RWPE2 (cell line): ENCODE measurements around the gene CEMIP.

Experiments used
- ATAC-seq: fragments of 200-7000 bp; cut with Tn5 transposase; 3 replicates; pipeline ENCODE4 v1.9.1; 2021; ENCODE audit warnings: low read depth
- DNase-seq: peaks from one replicate; pipeline ENCODE4 v3.0.0-alpha.2; 2020; ENCODE audit warnings: low spot score
- H3K27ac ChIP-seq: fragments of 450-650 bp; 2 replicates; pipeline ENCODE4 v1.5.1; 2017; ENCODE audit warnings: mild to moderate bottlenecking; ENCODE audit not compliant: poor library complexity, severe bottlenecking
- H3K27me3 ChIP-seq: fragments of 250-450 bp; sonication (Bioruptor Pico); 2 replicates; pipeline ENCODE4 v1.5.1; 2021; ENCODE audit warnings: mild to moderate bottlenecking, moderate library complexity; ENCODE audit not compliant: insufficient read depth, poor library complexity, severe bottlenecking
- H3K36me3 ChIP-seq: fragments of 250-450 bp; sonication (Bioruptor Pico); 2 replicates; pipeline ENCODE4 v1.5.1; 2020; ENCODE audit warnings: low read depth, mild to moderate bottlenecking, moderate library complexity
- H3K4me1 ChIP-seq: fragments of 250-450 bp; sonication (Bioruptor Pico); 2 replicates; pipeline ENCODE4 v1.5.1; 2021; ENCODE audit warnings: mild to moderate bottlenecking, moderate library complexity; ENCODE audit not compliant: insufficient read depth, poor library complexity, severe bottlenecking
- H3K4me3 ChIP-seq: fragments of 250-450 bp; sonication (Bioruptor Pico); 2 replicates; pipeline ENCODE4 v1.5.1; 2021; ENCODE audit warnings: mild to moderate bottlenecking, moderate library complexity; ENCODE audit not compliant: severe bottlenecking
- H3K9me3 ChIP-seq: fragments of 250-450 bp; sonication (Bioruptor Pico); 2 replicates; pipeline ENCODE4 v1.5.1; 2021; ENCODE audit warnings: mild to moderate bottlenecking, moderate library complexity; ENCODE audit not compliant: severe bottlenecking
- TF ChIP-seq, protein P1 (sequence below): fragments of 450-650 bp; IDR thresholded peaks from one replicate; pipeline ENCODE4 v1.5.1; 2017; ENCODE audit warnings: mild to moderate bottlenecking, moderate library complexity; ENCODE audit not compliant: poor library complexity, severe bottlenecking

Gene CEMIP

DNA sequence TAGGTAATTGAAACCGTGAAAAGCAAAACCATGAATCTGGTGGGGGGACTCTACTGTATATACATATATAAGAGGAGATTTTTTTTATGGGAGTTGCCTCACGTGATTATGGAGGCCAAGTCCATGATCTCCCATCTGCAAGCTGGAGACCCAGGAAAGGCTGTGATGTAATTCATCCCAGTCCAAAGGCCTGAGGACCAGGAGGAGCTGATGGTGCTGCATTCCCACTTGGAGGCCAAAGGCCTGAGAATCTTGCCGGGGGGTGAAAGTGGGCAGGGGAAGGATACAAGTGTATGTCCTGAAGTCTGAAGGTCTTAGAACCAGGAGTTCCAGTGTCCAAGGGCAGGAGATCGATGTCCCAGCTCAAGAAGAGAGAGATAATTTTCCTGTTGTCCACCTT, 37.1 kb upstream of the CEMIP start:
- Histone ChIP-seq H3K4me3 (no peak overlapping the region), H3K36me3 (peaks cover 4% of the 10 kb centered on the region; the same call in 1 of the 2 replicates), H3K9me3 (no peaks in the 10 kb centered on the region), H3K4me1 (peaks cover 17% of the 10 kb centered on the region), H3K27me3 (no peaks in the 10 kb centered on the region), H3K27ac (no peak overlapping the region)
- ATAC-seq (no peak), DNase-seq (no peak)
- TF ChIP-seq, protein P1, sequence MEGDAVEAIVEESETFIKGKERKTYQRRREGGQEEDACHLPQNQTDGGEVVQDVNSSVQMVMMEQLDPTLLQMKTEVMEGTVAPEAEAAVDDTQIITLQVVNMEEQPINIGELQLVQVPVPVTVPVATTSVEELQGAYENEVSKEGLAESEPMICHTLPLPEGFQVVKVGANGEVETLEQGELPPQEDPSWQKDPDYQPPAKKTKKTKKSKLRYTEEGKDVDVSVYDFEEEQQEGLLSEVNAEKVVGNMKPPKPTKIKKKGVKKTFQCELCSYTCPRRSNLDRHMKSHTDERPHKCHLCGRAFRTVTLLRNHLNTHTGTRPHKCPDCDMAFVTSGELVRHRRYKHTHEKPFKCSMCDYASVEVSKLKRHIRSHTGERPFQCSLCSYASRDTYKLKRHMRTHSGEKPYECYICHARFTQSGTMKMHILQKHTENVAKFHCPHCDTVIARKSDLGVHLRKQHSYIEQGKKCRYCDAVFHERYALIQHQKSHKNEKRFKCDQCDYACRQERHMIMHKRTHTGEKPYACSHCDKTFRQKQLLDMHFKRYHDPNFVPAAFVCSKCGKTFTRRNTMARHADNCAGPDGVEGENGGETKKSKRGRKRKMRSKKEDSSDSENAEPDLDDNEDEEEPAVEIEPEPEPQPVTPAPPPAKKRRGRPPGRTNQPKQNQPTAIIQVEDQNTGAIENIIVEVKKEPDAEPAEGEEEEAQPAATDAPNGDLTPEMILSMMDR, result no peak

- H3K36me3 ChIP-seq, result 0 out of 2 replicates have a peak, but pooled peaks cover 4% of the 10 kb centered on the region
- H3K9me3 ChIP-seq, result no peaks in the 10 kb centered on the region
- no peak overlapping the region for H3K4me3 ChIP-seq
- TF ChIP-seq, protein P1, result no peak
- peaks cover 17% of the 10 kb centered on the region for H3K4me1 ChIP-seq
- DNase-seq (no peak), ATAC-seq (peak; percentile 74)
- H3K27ac ChIP-seq, result peak overlapping the region; percentile 1
- no peaks in the 10 kb centered on the region for H3K27me3 ChIP-seq
Observed at GRCh38 chr15:80743189-80743833, 35.9 kb upstream of the CEMIP start.

DNA sequence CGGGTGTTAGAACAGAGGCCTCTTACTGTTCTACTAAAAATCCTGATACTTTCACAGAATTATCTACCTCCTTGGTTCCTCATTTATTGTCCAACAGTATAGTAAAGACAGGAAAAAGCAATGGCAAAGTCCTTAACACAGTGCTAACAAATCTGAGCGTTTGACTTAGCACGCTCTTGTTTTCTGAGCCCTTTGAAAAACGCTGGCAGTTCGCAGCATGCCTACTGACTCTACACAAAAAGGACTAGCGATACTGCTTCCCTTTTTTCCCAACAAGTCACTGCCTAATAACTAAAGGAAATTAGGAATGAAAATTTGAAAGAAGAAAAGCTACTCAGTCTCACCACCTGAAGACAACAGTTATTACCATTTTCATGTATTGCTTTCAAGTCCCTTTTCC, 34.8 kb upstream of the CEMIP start:
- peak overlapping the region; percentile 4 for H3K27ac ChIP-seq
- DNase-seq, result no peak
- no peak for ATAC-seq

DNA sequence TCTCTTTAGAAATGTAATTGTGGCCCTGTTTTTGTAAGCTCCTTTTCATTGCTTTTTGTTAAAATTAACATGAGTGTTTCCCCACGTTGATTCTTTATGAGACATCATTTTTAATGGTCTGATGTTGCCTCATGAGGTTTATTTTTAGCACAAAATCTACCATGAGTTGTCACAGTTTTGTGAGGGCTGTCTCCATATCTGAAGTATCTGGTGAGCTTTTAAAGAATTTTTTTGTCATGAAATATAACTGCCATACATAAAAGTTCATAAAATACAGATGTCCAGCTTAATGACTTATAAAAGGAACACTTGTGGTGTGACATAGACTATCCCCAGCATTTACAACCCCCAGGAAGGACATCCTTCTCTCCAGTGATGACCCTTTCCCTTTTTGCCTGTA, 34.3 kb upstream of the CEMIP start:
- Histone ChIP-seq H3K27ac (peak overlapping the region; percentile 4), H3K4me3 (no peak overlapping the region), H3K36me3 (peaks cover 12% of the 10 kb centered on the region), H3K27me3 (no peaks in the 10 kb centered on the region), H3K9me3 (no peaks in the 10 kb centered on the region), H3K4me1 (peaks cover 14% of the 10 kb centered on the region)
- DNase-seq (no peak), ATAC-seq (no peak)
- TF ChIP-seq, protein P1, result no peak

More for the DNA sequence above, 34.8 kb upstream of the CEMIP start:
- Histone ChIP-seq H3K4me1 (peaks cover 17% of the 10 kb centered on the region), H3K4me3 (no peak overlapping the region), H3K9me3 (no peaks in the 10 kb centered on the region), H3K27me3 (no peaks in the 10 kb centered on the region), H3K36me3 (peaks cover 8% of the 10 kb centered on the region; the same call in 1 of the 2 replicates)
- TF ChIP-seq, protein P1, result no peak

- DNase-seq (no peak), ATAC-seq (no peak)
- peaks cover 23% of the 10 kb centered on the region for H3K36me3 ChIP-seq
- H3K4me1 ChIP-seq, result peaks cover 14% of the 10 kb centered on the region
- no peak overlapping the region for H3K4me3 ChIP-seq
- H3K9me3 ChIP-seq, result no peaks in the 10 kb centered on the region
- no peaks in the 10 kb centered on the region for H3K27me3 ChIP-seq
- H3K27ac ChIP-seq, result no peak overlapping the region
- TF ChIP-seq, protein P1, result no peak
Observed at GRCh38 chr15:80745888-80746287, 33.3 kb upstream of the CEMIP start.
